Activated CD8-positive, alpha-beta memory T cell treated with anti-CD3 and anti-CD28 coated beads, Interleukin-2, amount 50 U/mL, for 24 hours (primary cell): ENCODE measurements around the gene ARF6.

Source experiments
- DNase-seq: peaks from one replicate; pipeline ENCODE4 v3.0.0-alpha.2; 2020; ENCODE audit errors: extremely low read depth

Gene ARF6

DNA sequence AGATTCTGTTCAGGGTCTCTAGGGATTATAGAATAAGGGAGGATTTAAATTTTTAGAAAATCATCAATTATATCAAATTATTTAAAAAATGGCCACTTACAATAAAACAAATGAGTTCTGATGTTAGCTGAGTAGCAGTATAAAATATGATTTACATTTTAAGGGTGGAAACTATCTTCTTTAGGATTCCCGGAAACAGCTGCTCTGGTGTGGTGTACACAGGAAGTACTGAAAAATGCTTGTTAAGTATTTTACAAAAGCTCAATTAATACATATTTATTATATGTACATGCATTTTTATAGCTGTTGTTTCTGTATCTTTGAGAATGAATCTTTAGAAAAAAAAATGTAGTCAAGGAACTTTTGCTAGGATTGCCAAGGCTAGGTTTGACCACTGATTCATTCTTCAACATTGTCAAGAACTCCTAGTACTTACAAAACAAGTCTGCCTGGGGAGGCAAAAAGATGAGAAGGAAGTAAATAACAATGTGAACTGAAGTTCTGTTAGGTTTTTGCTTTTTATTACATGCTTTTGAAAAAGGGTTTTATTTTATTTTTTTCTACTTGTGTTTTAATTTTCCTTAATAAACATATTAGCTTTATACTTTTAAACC, 48.0 kb downstream of the ARF6 start:
- DNase-seq: no peak

DNA sequence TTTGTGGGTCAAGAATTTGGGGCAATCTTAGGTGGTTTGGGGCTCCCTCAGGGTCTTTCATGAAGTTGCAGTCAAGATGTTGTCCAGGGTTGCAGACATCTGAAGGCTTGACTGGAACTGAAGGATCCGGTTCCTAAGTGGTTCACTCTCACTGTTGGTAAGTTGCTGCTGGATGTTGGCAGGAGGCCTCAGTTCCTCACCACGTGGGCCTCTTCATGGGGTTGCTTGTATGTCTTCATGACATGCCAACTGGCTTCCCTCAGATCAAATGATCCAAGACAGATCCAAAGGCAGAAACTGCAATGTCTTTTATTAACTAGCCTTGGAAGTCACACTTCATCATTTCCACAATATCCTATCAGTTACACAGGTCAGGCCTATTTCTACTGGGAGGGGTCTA, 49.2 kb downstream of the ARF6 start:
- DNase-seq: no peak

DNA sequence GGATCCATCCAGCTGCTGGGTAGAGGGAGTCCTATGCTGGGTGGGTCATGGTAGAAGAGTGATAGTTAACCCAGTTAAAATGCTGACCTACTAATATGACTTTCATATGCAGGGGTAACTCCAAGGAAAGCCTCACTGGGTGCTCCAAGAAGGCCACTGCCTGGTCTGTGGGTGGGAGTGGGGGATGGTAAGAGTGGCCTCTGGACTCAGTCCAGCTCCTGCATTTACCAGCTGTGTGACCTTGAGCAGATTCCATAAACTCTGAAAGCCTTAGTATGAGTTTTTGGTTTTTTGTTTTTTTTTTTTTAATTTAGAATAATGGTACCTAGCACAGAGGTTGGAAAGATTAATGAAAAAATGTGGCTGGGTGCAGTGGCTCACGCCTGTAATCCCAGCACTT, 51.6 kb downstream of the ARF6 start:
- no peak for DNase-seq

DNA sequence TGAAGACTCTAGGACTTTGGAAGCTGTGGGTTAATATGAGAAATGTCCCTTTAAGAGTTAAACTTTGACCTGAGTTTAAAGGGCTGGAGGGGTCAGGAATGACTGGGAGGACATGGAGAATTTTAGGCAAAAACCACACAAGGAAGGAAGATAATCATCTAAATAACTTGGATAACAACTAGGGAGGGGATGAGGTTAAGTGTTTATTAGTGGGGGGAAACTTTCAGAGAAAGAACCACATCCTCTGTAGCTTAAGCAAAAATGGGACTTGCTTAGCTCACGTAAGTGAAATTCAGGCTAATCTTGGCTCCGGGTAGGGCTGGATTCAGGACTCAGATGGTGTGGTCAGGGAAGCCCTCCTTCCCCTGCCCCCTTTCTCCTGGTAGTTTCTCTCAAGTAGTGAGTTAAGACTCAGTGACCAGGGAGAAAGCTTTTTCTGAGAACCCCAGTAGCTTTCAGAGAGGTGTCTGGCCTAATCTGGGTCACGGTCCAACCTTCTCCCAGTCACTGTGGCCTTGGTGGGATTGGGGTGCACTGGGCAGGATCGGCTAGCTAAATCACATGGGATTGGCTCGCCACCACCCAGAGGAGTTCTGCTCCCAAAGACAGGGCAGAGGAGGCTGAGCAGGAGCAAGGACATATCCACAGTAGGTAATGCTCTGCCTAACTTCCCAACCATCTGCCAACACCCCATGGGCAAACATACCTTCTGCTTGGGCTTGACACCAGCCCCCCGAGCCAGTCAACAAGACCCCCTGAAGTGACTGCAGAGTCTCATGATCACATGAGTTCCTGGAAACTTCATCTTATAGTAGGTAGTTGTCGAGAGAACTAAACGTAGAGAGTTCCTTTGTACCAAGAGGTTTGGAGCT, 52.8 kb downstream of the ARF6 start:
- DNase-seq: no peak
